Activated T-cell treated with anti-CD3 and anti-CD28 coated beads, Interleukin-2, amount 50 U/mL, for 72 hours (primary cell): Measurements from ENCODE around the gene ZNF816. TPM values are rescaled to one million over a fixed set of nuclear protein-coding genes. Genes with fewer than 3 reads are reported as not detected.
"Not testable (repeated sequence)": the region's sequence is repeated elsewhere in the genome, so short reads cannot be mapped to it uniquely, and the experiment has no call there.

Source experiments
- ATAC-seq, 2 donors: fragments of 150-1000 bp; cut with Tn5 transposase; replicated peaks in 1 of 2; 2 replicates each; pipeline ENCODE4 v1.10.0; 2021; ENCODE audit warnings: moderate library complexity in 2 of 2, mild to moderate bottlenecking in 1 of 2
- DNase-seq, 2 donors: peaks; one replicate each; pipeline ENCODE4 v3.0.0; 2021 to 2022; ENCODE audit warnings: mixed read lengths in 1 of 2
- H3K27ac Mint-ChIP-seq: one replicate; pipeline ENCODE4 v1.8.0; 2022; ENCODE audit warnings: mild to moderate bottlenecking, moderate library complexity, mixed read lengths
- H3K27me3 Mint-ChIP-seq: one replicate; pipeline ENCODE4 v1.8.0; 2022; ENCODE audit warnings: low read depth, mixed read lengths
- H3K36me3 Mint-ChIP-seq, 2 donors: one replicate each; pipeline ENCODE4 v1.8.0; 2022; ENCODE audit warnings: mixed read lengths in 2 of 2, mild to moderate bottlenecking in 1 of 2; ENCODE audit not compliant: insufficient read depth in 2 of 2
- H3K4me1 Mint-ChIP-seq: one replicate; pipeline ENCODE4 v1.8.0; 2022; ENCODE audit warnings: low read depth, mixed read lengths
- H3K4me3 Mint-ChIP-seq, 2 donors: one replicate each; pipeline ENCODE4 v1.8.0; 2022; ENCODE audit warnings: mild to moderate bottlenecking in 2 of 2, mixed read lengths in 2 of 2, moderate library complexity in 2 of 2
- H3K9me3 Mint-ChIP-seq, 2 donors: one replicate each; pipeline ENCODE4 v1.8.0; 2022; ENCODE audit warnings: mixed read lengths in 2 of 2
- total RNA-seq, 2 donors: library from RNA; stranded (reverse); gene quantifications; one replicate each; pipeline ENCODE4 v1.2.3, GENCODE V29; 2022

ZNF816 gene
- total RNA-seq, 2 donors from 2014 or later = 12.0 to 16.2 TPM

GRCh38 chr19:52991484-52991883 lies 28.8 kb upstream of the ZNF816 start:
- Mint-ChIP-seq H3K27ac (no peak overlapping the region), H3K4me1 (peaks cover 17% of the 10 kb centered on the region), H3K4me3 (peak overlapping the region in 1 of 2 donors; percentile 87), H3K9me3 (peaks cover 10 to 16% of the 10 kb centered on the region in 2 donors), H3K36me3 (peaks cover 15 to 27% of the 10 kb centered on the region in 2 donors), H3K27me3 (no peaks in the 10 kb centered on the region)
- ATAC-seq (no peak), DNase-seq (no peak)

DNA sequence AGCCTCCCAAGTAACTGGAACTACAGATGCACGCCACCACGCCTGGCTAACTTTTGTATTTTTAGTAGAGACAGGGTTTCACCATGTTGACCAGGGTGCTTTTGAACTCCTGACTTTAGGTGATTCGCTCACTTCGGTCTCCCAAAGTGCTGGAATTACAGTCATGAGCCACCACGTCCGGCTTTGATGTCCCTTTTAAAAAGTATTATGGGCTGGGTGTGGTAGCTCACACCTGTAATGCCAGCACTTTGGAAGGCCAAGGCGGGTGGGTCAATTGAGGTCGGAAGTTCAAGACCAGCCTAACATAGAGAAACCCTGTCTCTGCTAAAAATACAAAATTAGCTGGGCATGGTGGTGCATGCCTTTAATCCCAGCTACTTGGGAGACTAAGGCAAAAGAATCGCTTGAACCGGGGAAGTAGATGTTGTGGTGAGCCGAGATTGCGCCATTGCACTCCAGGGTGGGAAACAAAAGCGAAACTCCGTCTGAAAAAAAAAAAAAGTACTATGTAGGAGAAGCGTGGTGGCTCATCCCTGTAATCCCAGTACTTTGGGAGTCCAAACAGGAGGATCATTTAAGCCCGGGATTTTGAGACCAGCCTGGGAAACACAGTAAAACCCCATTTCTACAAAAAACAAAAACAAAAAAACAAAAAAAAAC lies 28.2 kb upstream of the ZNF816 start:
- Mint-ChIP-seq H3K27me3 (no peaks in the 10 kb centered on the region), H3K4me3 (no peak overlapping the region), H3K27ac (no peak overlapping the region), H3K36me3 (peaks cover 19 to 26% of the 10 kb centered on the region in 2 donors), H3K4me1 (peaks cover 17% of the 10 kb centered on the region), H3K9me3 (peaks cover 10 to 16% of the 10 kb centered on the region in 2 donors)
- ATAC-seq = no peak
- DNase-seq = no peak

DNA sequence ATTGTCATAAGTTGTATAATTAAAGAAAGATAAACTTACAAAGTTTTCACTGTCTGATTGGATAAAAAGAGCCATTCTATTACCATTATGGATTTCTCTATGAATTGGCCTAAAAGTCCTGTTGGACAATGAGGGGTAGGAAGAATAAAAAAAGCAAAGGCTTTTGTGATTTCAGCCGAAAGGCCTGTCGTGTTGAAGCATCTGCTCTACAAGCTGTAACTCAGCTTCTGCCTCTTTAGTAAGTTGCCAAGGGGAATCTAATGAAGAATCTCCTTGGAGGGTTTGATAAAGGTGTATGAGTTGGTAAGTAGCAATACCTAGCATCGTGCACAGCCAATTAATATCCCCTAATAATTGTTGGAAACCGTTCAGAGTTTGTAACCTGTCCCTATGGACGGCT lies 25.8 kb upstream of the ZNF816 start:
- DNase-seq = no peak
- Mint-ChIP-seq H3K4me3 (no peak overlapping the region), H3K9me3 (peaks cover 15 to 18% of the 10 kb centered on the region in 2 donors), H3K27ac (no peak overlapping the region), H3K36me3 (peaks cover 19 to 31% of the 10 kb centered on the region in 2 donors), H3K4me1 (peaks cover 17% of the 10 kb centered on the region), H3K27me3 (no peaks in the 10 kb centered on the region)
- ATAC-seq = no peak

DNA sequence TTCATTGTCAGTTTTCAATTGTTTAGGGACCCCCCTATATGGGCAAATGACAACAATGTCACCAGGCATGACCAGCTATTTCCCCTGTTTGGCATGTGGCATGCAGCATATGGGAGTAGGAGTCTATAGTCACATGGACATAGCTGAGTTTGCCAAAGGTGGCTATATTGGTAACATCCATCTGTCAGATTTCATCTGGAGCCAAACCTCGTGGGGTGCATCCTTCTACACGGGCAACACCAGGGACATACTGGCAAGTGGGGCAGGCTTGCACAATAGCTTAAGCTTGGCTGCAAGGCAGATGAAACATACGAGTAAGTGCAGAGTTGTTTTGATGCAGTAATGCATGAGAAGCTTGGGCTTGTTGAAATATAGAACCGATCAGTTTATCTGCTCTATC lies 24.5 kb upstream of the ZNF816 start:
- no peak overlapping the region for H3K27ac Mint-ChIP-seq
- H3K4me3 Mint-ChIP-seq = no peak overlapping the region
- ATAC-seq = no peak
- DNase-seq = no peak
- H3K36me3 Mint-ChIP-seq = peaks cover 16 to 31% of the 10 kb centered on the region in 2 donors
- peaks cover 14 to 17% of the 10 kb centered on the region in 2 donors for H3K9me3 Mint-ChIP-seq
- no peaks in the 10 kb centered on the region for H3K27me3 Mint-ChIP-seq
- H3K4me1 Mint-ChIP-seq = peaks cover 6% of the 10 kb centered on the region

- not testable (repeated sequence) for H3K4me1 Mint-ChIP-seq, DNase-seq, H3K27me3 Mint-ChIP-seq, H3K4me3 Mint-ChIP-seq, H3K27ac Mint-ChIP-seq, ATAC-seq
- peaks cover 13 to 14% of the 10 kb centered on the region in 2 donors for H3K9me3 Mint-ChIP-seq
- H3K36me3 Mint-ChIP-seq = peaks cover 13 to 22% of the 10 kb centered on the region in 2 donors
These were observed 20.5 kb upstream of the ZNF816 start for GRCh38 chr19:52983167-52983566.

GRCh38 chr19:52981329-52981728 lies 18.6 kb upstream of the ZNF816 start:
- H3K36me3 Mint-ChIP-seq = peaks cover 4 to 12% of the 10 kb centered on the region in 2 donors
- H3K4me3 Mint-ChIP-seq = no peak overlapping the region
- ATAC-seq (no peak), DNase-seq (no peak)
- H3K9me3 Mint-ChIP-seq = peaks cover 6 to 7% of the 10 kb centered on the region in 2 donors
- no peaks in the 10 kb centered on the region for H3K27me3 Mint-ChIP-seq
- no peak overlapping the region for H3K27ac Mint-ChIP-seq
- no peaks in the 10 kb centered on the region for H3K4me1 Mint-ChIP-seq

GRCh38 chr19:52967772-52968171 lies 5.1 kb upstream of the ZNF816 start:
- Mint-ChIP-seq H3K27ac (no peak overlapping the region), H3K36me3 (peaks cover 23 to 40% of the 10 kb centered on the region in 2 donors), H3K4me1 (peaks cover 11% of the 10 kb centered on the region), H3K4me3 (no peak overlapping the region), H3K27me3 (no peaks in the 10 kb centered on the region), H3K9me3 (peaks cover 9 to 20% of the 10 kb centered on the region in 2 donors)
- ATAC-seq (no peak), DNase-seq (no peak)

DNA sequence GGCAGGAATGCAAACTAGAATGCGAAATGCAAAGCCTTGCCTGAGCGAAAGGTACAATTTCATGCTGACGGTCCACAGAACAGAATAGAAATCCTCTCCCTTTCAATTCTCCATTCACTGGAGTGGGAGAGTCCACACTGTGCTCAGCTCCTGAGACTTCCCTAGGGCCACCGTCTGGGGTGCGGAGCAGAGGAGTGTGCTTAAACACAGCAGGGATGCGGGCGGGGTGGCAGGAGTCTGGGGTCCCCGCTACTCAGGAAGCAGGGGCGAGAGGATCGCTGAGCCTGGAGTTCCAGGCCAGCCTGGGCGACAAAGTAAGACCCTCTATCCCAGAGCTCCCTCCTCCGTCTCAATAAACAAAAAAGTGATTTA lies 552 bp upstream of the ZNF816 start:
- peak; percentile 14 to 24 for ATAC-seq
- DNase-seq = peak; percentile 16 to 21
- Mint-ChIP-seq H3K9me3 (peaks cover 3 to 14% of the 10 kb centered on the region in 2 donors), H3K4me3 (peak overlapping the region; percentile 97), H3K36me3 (peaks cover 22 to 31% of the 10 kb centered on the region in 2 donors), H3K27ac (peak overlapping the region; percentile 38), H3K27me3 (no peaks in the 10 kb centered on the region), H3K4me1 (peaks cover 11% of the 10 kb centered on the region)

DNA sequence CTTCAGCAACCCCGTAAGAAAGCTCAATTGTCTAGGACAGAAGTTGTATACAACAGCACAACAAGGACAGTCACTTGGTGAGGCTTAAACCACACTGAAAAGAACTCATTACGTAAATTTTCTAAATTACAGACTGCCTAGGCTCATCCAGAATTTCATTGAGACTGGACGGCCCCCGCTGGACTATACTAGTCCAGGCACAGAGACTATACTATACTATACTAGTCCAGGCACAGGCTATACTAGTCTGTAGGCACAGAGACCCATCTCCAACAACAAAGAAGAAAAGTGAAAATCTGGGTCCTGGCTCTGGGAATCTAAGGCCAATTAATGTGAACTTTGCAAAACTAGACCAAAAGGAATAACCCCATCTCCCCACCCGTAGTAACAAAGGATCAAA lies 700 bp downstream of the ZNF816 start:
- peak overlapping the region; percentile 10 for H3K27ac Mint-ChIP-seq
- DNase-seq = no peak
- H3K36me3 Mint-ChIP-seq = peaks cover 27 to 33% of the 10 kb centered on the region in 2 donors
- no peaks in the 10 kb centered on the region for H3K27me3 Mint-ChIP-seq
- no peak for ATAC-seq
- peak overlapping the region; percentile 97 for H3K4me3 Mint-ChIP-seq
- peaks cover 11% of the 10 kb centered on the region for H3K4me1 Mint-ChIP-seq
- H3K9me3 Mint-ChIP-seq = peaks cover 3 to 19% of the 10 kb centered on the region in 2 donors

DNA sequence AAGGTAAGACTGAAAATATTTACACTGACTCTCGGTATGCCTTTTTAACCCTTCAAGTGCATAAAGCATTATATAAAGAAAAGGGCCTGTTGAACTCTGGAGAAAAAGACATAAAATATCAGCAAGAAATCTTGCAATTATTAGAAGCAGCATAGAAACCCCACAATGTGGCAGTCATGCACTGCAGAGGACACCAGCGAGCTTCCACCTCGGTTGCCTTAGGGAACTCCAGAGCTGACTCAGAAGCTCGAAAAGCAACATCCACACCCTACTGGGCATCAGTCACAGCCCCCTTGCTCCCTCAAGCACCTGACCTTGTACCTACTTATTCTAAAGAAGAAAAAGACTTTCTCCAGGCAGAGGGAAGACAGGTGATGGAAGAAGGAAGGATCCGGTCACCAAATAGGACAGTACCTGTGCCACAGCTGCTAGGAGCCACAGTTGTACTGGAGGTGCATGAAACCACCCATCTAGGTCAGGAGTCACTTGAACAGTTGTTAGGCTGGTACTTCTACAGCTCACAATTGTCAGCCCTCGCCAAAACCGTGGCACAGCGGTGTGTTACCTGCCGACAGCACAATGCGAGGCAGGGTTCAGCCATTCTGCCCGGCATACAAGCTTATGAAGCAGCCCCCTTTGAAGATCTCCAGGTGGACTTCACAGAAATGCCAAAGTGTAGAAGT lies 2.9 kb downstream of the ZNF816 start:
- peaks cover 11 to 32% of the 10 kb centered on the region in 2 donors for H3K9me3 Mint-ChIP-seq
- H3K4me1 Mint-ChIP-seq = peaks cover 11% of the 10 kb centered on the region
- H3K27me3 Mint-ChIP-seq = no peaks in the 10 kb centered on the region
- DNase-seq = no peak
- no peak overlapping the region for H3K27ac Mint-ChIP-seq
- H3K36me3 Mint-ChIP-seq = peaks cover 42 to 50% of the 10 kb centered on the region in 2 donors
- ATAC-seq = no peak
- no peak overlapping the region for H3K4me3 Mint-ChIP-seq

DNA sequence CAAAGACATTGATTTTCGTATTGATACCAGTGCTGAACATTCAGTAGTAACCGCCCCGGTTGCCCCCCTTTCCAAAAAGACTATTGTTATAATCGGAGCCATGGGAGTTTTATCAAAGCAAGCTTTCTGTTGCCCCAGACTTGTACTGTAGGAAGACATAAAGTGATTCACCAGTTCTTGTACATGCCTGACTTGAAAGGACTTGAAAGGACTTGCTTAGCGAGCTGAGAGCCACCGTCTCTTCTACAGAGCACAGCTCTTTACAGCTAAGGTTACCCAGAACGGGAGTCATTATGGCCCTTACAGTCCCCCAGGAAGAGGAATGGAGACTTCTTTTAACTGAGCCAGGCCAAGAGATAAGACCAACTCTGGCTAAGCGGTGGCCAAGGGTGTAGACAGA lies 5.1 kb downstream of the ZNF816 start:
- no peak overlapping the region for H3K27ac Mint-ChIP-seq
- ATAC-seq (no peak), DNase-seq (no peak)
- H3K36me3 Mint-ChIP-seq = peaks cover 52 to 64% of the 10 kb centered on the region in 2 donors
- no peaks in the 10 kb centered on the region for H3K4me1 Mint-ChIP-seq
- no peaks in the 10 kb centered on the region for H3K27me3 Mint-ChIP-seq
- H3K4me3 Mint-ChIP-seq = no peak overlapping the region
- H3K9me3 Mint-ChIP-seq = peaks cover 15 to 35% of the 10 kb centered on the region in 2 donors

- Mint-ChIP-seq H3K9me3 (peaks cover 19 to 41% of the 10 kb centered on the region in 2 donors), H3K4me1 (no peaks in the 10 kb centered on the region), H3K4me3 (no peak overlapping the region), H3K27ac (no peak overlapping the region), H3K36me3 (peaks cover 59 to 71% of the 10 kb centered on the region in 2 donors), H3K27me3 (no peaks in the 10 kb centered on the region)
- ATAC-seq (no peak), DNase-seq (no peak)
These were observed 5.8 kb downstream of the ZNF816 start for GRCh38 chr19:52956917-52957316.

DNA sequence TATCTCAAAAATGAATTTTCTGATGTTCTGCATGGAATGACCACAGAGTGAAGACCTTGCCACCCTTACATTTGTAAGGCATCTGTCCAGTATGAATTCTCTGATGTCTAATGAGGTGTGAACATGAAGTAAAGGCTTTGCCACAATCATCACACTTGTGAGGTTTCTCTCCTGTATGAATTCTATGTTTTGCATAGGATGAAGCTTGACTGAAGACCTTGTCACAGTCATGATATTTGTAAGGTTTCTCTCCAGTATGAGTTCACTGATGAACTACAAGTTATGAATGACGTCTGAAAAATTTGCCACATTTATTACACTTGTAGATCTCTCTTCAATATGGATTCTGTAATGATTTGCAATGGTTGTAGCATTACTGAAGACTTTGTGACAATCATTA lies 13.3 kb downstream of the ZNF816 start:
- Mint-ChIP-seq H3K9me3 (peaks cover 18 to 34% of the 10 kb centered on the region in 2 donors), H3K27me3 (no peaks in the 10 kb centered on the region), H3K27ac (no peak overlapping the region), H3K4me1 (no peaks in the 10 kb centered on the region), H3K4me3 (no peak overlapping the region), H3K36me3 (peaks cover 48 to 61% of the 10 kb centered on the region in 2 donors)
- ATAC-seq (no peak), DNase-seq (no peak)
